Pancreas (tissue), 10 donors: ENCODE data around the gene RABGGTA. TPM values are rescaled to one million over a fixed set of nuclear protein-coding genes. Genes with fewer than 3 reads are reported as not detected.

ENCODE experiments used
- ATAC-seq, 4 donors: fragments of 200-7000 bp; cut with Tn5 transposase; one replicate each; pipeline versions ENCODE4 v1.8.0 to v1.9.1; 2020; ENCODE audit warnings: mild to moderate bottlenecking in 4 of 4, moderate library complexity in 4 of 4
- DNase-seq, 6 donors: peaks; one replicate each; pipeline ENCODE4 v3.0.0-alpha.2; 2020
- FAIRE-seq: peaks from 2 replicates; lab custom pipeline; 2012; peaks lifted over from hg19 to GRCh38; lab: Jason Lieb, UNC
- H3K27ac ChIP-seq, 4 donors: fragments of 200-600 bp; sonication (generic); 1 replicate in 3 of 4; 2 replicates in 1 of 4; pipeline versions ENCODE4 v1.5.0 to v1.8.0; 2020
- H3K27me3 ChIP-seq, 4 donors: fragments of 200-600 bp; one replicate each; pipeline ENCODE4 v1.8.0; 2021
- H3K36me3 ChIP-seq, 3 donors: fragments of 200-600 bp; sonication (generic) in 1 of 3; one replicate each; pipeline versions ENCODE4 v1.5.0 to v1.8.0; 2020 to 2021
- H3K4me1 ChIP-seq, 3 donors: fragments of 200-600 bp; one replicate each; pipeline ENCODE4 v1.8.0; 2021
- H3K4me3 ChIP-seq, 4 donors: fragments of 200-600 bp; sonication (generic) in 2 of 4; one replicate each; pipeline versions ENCODE4 v1.5.0 to v1.8.0; 2020 to 2021
- H3K9me3 ChIP-seq, 4 donors: fragments of 200-600 bp; one replicate each; pipeline ENCODE4 v1.8.0; 2021
- CTCF ChIP-seq, 4 donors: fragments of 200-600 bp; sonication (generic) in 3 of 4; IDR thresholded peaks; one replicate each; pipeline versions ENCODE4 v1.5.0 to v1.8.0; 2021; ENCODE audit warnings: antibody characterized with exemption in 4 of 4
- WGBS, 2 donors: extraction: QIAGEN DNeasy Blood & Tissue Kit; methylation state at CpG; one replicate each; pipeline ENCODE4 v1.1.7; 2013; 5-methylcytosine and 5-hydroxymethylcytosine counted together
- intact Hi-C, 3 donors: fragments of 100-400 bp; cut with DNase I; formaldehyde crosslinking; loops; one replicate each; pipeline versions ENCODE4 v1.11.1 to v1.14.2; 2022
- polyA plus RNA-seq, 2 donors: library from polyadenylated mRNA; stranded (reverse); fragments of 200-250 nt; gene quantifications; one replicate each; pipeline ENCODE4 v1.2.3, GENCODE V29; 2013
- total RNA-seq, 6 donors: library from RNA; stranded (reverse); fragmentation: NEBNext Ultra II Directional in 4 of 6; extraction: Animal tissue kit (Norgen Biotek cat#: 25700) in 4 of 6; gene quantifications; one replicate each; pipeline versions ENCODE4 v1.2.1 to v1.2.4, GENCODE V29; 2021 to 2023
- donor health status: healthy with polysubstance abuse.
- donor health status: DM: no; HTN: no; CAD: no; lungs with moderate emphysema.
- donor health status: DM: no; HTN: no; CAD: no.
- donor health status: control.
- donor health status: control.
- donor health status: Bipolar disorder and iron deficiency.
- donor health status: DM: yes; HTN: yes; CAD: no.
- donor health status: DM: no; HTN: no; CAD: no.
- donor health status: DM: no; HTN: no; CAD: no.
- donor health status: DM: yes; HTN: yes; CAD: no.

RABGGTA gene
- total and polyA plus RNA-seq, 8 donors = 15.4 to 51.5 (median 19.9) TPM

GRCh38 chr14:24274101-24274543 lies 2.7 kb upstream of the RABGGTA start:
- Histone ChIP-seq H3K4me1 (peaks cover 11 to 25% (median 18%) of the 10 kb centered on the region in 3 donors), H3K9me3 (no peaks in the 10 kb centered on the region), H3K4me3 (no peak overlapping the region), H3K36me3 (no peaks in the 10 kb centered on the region), H3K27ac (peak overlapping the region; percentile 44 to 97 (median 72)), H3K27me3 (no peaks in the 10 kb centered on the region)
- 24 to 33% methylated on average over 3 of the region's 3 CpGs for WGBS, 2 donors
- intact Hi-C loops = no loop called here
- FAIRE-seq = no peak
- peak; percentile 51 to 72 (median 64) for ATAC-seq
- no peak for TF ChIP-seq CTCF (IDR thresholded peaks at IDR 0.05)
- DNase-seq = peak in 5 of 6 donors; percentile 40 to 77 (median 63)

- no peaks in the 10 kb centered on the region for H3K27me3 ChIP-seq
- no peak for TF ChIP-seq CTCF (IDR thresholded peaks at IDR 0.05)
- intact Hi-C loops = no loop called here
- DNase-seq = no peak
- FAIRE-seq = no peak
- WGBS, 2 donors = 55 to 64% methylated on average over 3 of the region's 3 CpGs
- no peak for ATAC-seq
- H3K36me3 ChIP-seq = no peaks in the 10 kb centered on the region
- H3K4me3 ChIP-seq = no peak overlapping the region
- H3K27ac ChIP-seq = peak overlapping the region; percentile 44 to 97 (median 72)
- H3K9me3 ChIP-seq = no peaks in the 10 kb centered on the region
- H3K4me1 ChIP-seq = peaks cover 11 to 25% (median 18%) of the 10 kb centered on the region in 3 donors
These were observed 2.1 kb upstream of the RABGGTA start for GRCh38 chr14:24273422-24273998.

GRCh38 chr14:24272467-24272866 lies 1.1 kb upstream of the RABGGTA start:
- ATAC-seq (no peak), FAIRE-seq (no peak), DNase-seq (no peak)
- H3K4me3 ChIP-seq = no peak overlapping the region
- intact Hi-C loops = no loop called here
- H3K4me1 ChIP-seq = peaks cover 11 to 25% (median 18%) of the 10 kb centered on the region in 3 donors
- H3K9me3 ChIP-seq = no peaks in the 10 kb centered on the region
- H3K27ac ChIP-seq = peak overlapping the region in 2 of 4 donors; percentile 94 to 97
- H3K27me3 ChIP-seq = no peaks in the 10 kb centered on the region
- no peak for TF ChIP-seq CTCF (IDR thresholded peaks at IDR 0.05)
- H3K36me3 ChIP-seq = peaks cover 0 to 4% (median 0%) of the 10 kb centered on the region in 3 donors
- 74 to 80% methylated on average over 2 of the region's 2 CpGs for WGBS, 2 donors

GRCh38 chr14:24271834-24272263 lies 452 bp upstream of the RABGGTA start:
- intact Hi-C loops = no loop called here
- H3K4me1 ChIP-seq = peaks cover 11 to 25% (median 18%) of the 10 kb centered on the region in 3 donors
- FAIRE-seq = no peak
- H3K27me3 ChIP-seq = no peaks in the 10 kb centered on the region
- no peak for DNase-seq
- ATAC-seq = no peak
- peaks cover 0 to 10% (median 0%) of the 10 kb centered on the region in 3 donors for H3K36me3 ChIP-seq
- peak overlapping the region; percentile 48 to 99 (median 90) for H3K4me3 ChIP-seq
- TF ChIP-seq CTCF (IDR thresholded peaks at IDR 0.05) = no peak
- H3K9me3 ChIP-seq = no peaks in the 10 kb centered on the region
- peak overlapping the region; percentile 90 to 98 (median 96) for H3K27ac ChIP-seq
- 5 to 10% methylated on average over 3 of the region's 3 CpGs for WGBS, 2 donors
